ENCODE measurements around the gene IVL.

The IVL gene

DNA sequence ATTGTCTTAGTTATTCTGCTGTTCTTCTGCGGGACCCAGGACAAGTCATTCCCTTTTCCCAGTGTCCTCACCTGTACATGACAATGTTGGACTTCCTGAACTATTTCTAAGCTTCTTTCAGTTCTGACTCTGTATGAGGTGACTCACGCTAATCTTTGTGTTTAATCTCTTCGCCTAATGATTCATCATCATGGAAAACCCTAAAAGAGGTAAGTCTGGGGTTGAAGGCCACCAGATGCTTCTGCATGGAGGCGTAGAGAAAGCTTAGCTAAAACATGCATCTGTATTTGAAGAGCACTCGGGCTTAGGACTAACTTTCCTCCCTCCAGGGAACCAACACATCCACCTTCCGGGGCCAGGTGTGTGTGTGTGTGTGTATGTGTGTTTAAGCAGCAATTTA is 46.1 kb downstream of the IVL start:
- DNase-seq = no peak

DNA sequence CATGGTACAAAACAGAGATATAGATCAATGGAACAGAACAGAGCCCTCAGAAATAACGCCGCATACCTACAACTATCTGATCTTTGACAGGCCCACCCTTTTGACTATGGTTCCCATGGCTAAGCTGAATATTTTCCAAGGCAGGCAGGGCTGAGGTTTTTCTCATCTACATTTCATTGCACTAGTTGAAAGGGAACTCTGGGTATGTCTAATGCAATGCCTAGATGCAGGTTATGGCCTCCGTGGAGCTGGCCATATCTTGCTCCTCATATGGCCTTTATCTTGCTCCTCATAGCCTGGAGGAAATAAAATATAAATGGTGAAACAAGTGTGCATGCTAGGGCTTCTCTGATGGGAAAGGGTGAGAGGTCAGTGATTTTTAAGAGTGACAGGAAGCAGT is 49.2 kb downstream of the IVL start:
- no peak for DNase-seq

DNA sequence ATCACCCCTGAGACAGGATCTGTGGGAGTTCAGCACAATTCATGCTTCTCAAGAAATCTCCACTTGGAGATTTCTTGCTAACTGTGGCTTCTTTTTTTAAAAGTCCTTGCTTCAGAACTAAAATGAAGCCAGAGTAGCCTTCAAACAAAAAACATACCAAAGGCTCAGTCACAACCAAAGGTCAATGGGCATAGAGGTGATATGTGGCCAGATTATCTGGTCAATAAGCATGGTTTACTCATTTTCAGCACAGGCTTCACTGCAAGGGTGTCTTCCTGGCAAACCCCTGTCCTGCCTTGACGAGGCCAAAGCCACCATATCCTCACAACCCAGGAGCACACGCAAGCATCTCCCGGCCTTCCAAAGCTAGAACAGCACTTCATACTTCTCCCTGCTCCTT is 50.9 kb downstream of the IVL start:
- DNase-seq = no peak

DNA sequence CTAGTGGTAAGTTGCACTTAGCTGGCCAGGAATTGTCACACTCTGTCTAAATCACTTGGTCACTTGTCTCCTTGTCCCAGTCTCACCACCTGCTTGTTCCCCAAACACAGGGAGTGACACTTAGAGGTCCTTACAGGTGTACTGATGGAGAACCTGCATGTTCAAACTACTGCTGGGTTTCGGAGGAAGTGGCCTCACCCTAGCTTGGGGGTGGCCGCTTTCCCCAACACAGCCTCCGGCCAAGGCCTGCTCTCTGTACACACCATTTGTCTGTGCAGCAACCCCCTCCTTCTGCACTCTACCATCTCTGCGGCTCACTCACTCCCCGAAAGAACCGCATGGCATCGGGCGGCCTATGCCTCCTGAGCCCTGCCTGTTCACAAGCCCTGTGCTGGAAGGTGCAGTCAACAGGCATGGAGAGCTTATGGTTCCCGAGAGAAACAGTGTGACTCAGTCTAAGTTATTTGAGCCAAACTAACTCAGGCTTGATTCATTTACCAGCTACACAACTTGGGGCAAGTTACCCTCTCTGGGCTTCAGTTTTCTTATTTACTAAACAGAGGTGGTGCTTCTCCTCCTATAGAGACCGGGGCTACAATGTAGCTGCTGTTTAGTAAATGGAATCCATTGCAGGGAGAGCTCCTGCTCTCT is 51.6 kb downstream of the IVL start:
- no peak for DNase-seq

DNA sequence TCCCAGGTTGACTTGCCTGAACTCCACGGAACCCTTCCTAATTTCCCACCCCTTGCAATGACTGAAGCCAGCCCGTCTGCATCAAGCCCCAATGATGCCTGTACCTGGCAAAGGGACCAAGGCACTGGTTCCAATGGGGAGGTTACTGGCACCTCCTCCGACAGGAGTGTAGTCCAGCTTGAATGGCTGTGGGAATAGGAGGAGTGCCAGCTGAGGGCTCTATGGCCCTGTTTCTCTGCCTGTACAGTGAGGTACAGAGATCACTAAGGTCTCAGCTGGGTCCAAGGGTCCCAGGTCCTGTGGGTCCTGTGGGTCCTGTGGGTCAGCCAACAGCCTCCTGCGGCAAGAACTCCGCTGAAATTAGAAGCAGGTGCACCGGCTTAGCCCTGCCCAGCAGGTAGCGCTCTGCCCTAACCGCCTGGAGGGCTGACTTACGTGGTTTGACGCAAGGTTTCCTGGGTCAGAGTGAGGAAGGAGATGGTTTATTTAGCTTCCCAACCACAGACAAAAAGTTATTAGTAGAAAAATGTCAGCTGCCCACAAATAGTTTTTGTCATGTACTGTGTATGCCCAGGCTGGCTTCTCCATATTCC is 52.2 kb downstream of the IVL start:
- no peak for DNase-seq

Data from NCI-H774 (cell line).